Renal pelvis (tissue), 12 donors: ENCODE data around the gene CPSF4L. TPM values are rescaled to one million over a fixed set of nuclear protein-coding genes. Genes with fewer than 3 reads are reported as not detected.
"Not testable (repeated sequence)": the region's sequence is repeated elsewhere in the genome, so short reads cannot be mapped to it uniquely, and the experiment has no call there.

ENCODE experiments used
- DNase-seq: peaks from one replicate; pipeline ENCODE4 v3.0.0-alpha.2; 2013
- long read RNA-seq, 16 experiments: transcript quantifications; one replicate each; lab custom pipeline, GENCODE V29; 2026
- polyA plus RNA-seq, 3 donors: library from polyadenylated mRNA; unstranded; fragments of 120-200 nt; gene quantifications; one replicate each; pipeline ENCODE4 v1.2.1, GENCODE V29; 2013; ENCODE audit not compliant: insufficient read length in 3 of 3

CPSF4L gene
- under 1 TPM in 2 of 3 donors, not detected in 1; 0.18 to 0.23 TPM for polyA plus RNA-seq
- long read RNA-seq, donor 1, result 0 reads
- long read RNA-seq, donor 2, result 0 reads
- long read RNA-seq, donor 3, result 0 reads
- long read RNA-seq, donor 4, result 0 reads
- long read RNA-seq, donor 5, result 0 reads
- long read RNA-seq, donor 6, result 0 reads
- long read RNA-seq, donor 7, result 0 reads
- long read RNA-seq, donor 8, result 0 reads
- long read RNA-seq, donor 9, result 0 reads
- long read RNA-seq, donor 10, result 0 reads
- long read RNA-seq, donor 11, result 0 reads
- long read RNA-seq, donor 12, result 0 reads
- long read RNA-seq, donor 13, result 0 reads
- long read RNA-seq, donor 14, result 0 reads
- long read RNA-seq, donor 15, result 0 reads
- long read RNA-seq, donor 16, result 0 reads

- no peak for DNase-seq
These were observed at the start of gene CPSF4L for GRCh38 chr17:73261617-73261951. Gene CPSF4L, minus strand, starts transcription at chr17:73261880. Its CDS starts 62 bp downstream, at chr17:73261818.

GRCh38 chr17:73311428-73311780 lies 49.7 kb upstream of the CPSF4L start:
- DNase-seq, result no peak

- peak; percentile 76 for DNase-seq
These were observed 48.3 kb upstream of the CPSF4L start for GRCh38 chr17:73309727-73310596.

GRCh38 chr17:73308959-73309358 lies 47.3 kb upstream of the CPSF4L start:
- not testable (repeated sequence) for DNase-seq

GRCh38 chr17:73308017-73308823 lies 46.5 kb upstream of the CPSF4L start:
- DNase-seq, result peak; percentile 76

GRCh38 chr17:73307130-73307529 lies 45.5 kb upstream of the CPSF4L start:
- DNase-seq, result no peak

- DNase-seq, result no peak
These were observed 44.5 kb upstream of the CPSF4L start for GRCh38 chr17:73305845-73306836.

- DNase-seq, result peak; percentile 80
These were observed 43.5 kb upstream of the CPSF4L start for GRCh38 chr17:73304971-73305812.

- DNase-seq, result no peak
These were observed 42.8 kb upstream of the CPSF4L start for GRCh38 chr17:73304438-73304837.

- DNase-seq, result no peak
These were observed 40.5 kb upstream of the CPSF4L start for GRCh38 chr17:73302189-73302588.

- no peak for DNase-seq
These were observed 39.7 kb upstream of the CPSF4L start for GRCh38 chr17:73301369-73301768.

- no peak for DNase-seq
These were observed 38.7 kb upstream of the CPSF4L start for GRCh38 chr17:73300392-73300791.

GRCh38 chr17:73297934-73298861 lies 36.5 kb upstream of the CPSF4L start:
- no peak for DNase-seq

- DNase-seq, result peak; percentile 57
These were observed 31.8 kb upstream of the CPSF4L start for GRCh38 chr17:73293480-73293911.

GRCh38 chr17:73293031-73293430 lies 31.4 kb upstream of the CPSF4L start:
- DNase-seq, result no peak

GRCh38 chr17:73292031-73292531 lies 30.4 kb upstream of the CPSF4L start:
- no peak for DNase-seq

- no peak for DNase-seq
These were observed 29.7 kb upstream of the CPSF4L start for GRCh38 chr17:73291260-73291801.
